Mesothelial cell of epicardium (in vitro differentiated cells): Measurements from ENCODE around the gene ALS2. TPM values are rescaled to one million over a fixed set of nuclear protein-coding genes. Genes with fewer than 3 reads are reported as not detected.
"Not testable (repeated sequence)": the region's sequence is repeated elsewhere in the genome, so short reads cannot be mapped to it uniquely, and the experiment has no call there.

Source experiments
- DNase-seq, 2 experiments: peaks; one replicate each; pipeline ENCODE4 v3.0.0; 2021; ENCODE audit warnings: low spot score in 2 of 2; ENCODE audit not compliant: unreplicated experiment in 2 of 2
- H3K27ac Mint-ChIP-seq: 2 replicates; pipeline ENCODE4 v1.8.0; 2021; ENCODE audit warnings: mixed read lengths
- H3K27me3 Mint-ChIP-seq: 2 replicates; pipeline ENCODE4 v1.8.0; 2021; ENCODE audit warnings: low read depth, mixed read lengths
- H3K36me3 Mint-ChIP-seq: 2 replicates; pipeline ENCODE4 v1.8.0; 2021; ENCODE audit warnings: mixed read lengths
- H3K4me1 Mint-ChIP-seq: 2 replicates; pipeline ENCODE4 v1.8.0; 2021; ENCODE audit warnings: mixed read lengths
- H3K4me3 Mint-ChIP-seq: 2 replicates; pipeline ENCODE4 v1.8.0; 2021; ENCODE audit warnings: mild to moderate bottlenecking, moderate library complexity, mixed read lengths
- H3K9me3 Mint-ChIP-seq: 2 replicates; pipeline ENCODE4 v1.8.0; 2021; ENCODE audit warnings: mixed read lengths
- total RNA-seq: library from RNA; stranded (reverse); gene quantifications from 3 replicates; pipeline ENCODE4 v1.2.1, GENCODE V29; 2021
- TF ChIP-seq, protein P1 (sequence below): fragments of 200-600 bp; sonication (generic); IDR thresholded peaks from one replicate; pipeline ENCODE4 v1.5.0; 2021; ENCODE audit warnings: antibody characterized with exemption; ENCODE audit not compliant: unreplicated experiment

The ALS2 gene
- total RNA-seq, 1 donor from 2014 or later: 36.1 TPM

DNA sequence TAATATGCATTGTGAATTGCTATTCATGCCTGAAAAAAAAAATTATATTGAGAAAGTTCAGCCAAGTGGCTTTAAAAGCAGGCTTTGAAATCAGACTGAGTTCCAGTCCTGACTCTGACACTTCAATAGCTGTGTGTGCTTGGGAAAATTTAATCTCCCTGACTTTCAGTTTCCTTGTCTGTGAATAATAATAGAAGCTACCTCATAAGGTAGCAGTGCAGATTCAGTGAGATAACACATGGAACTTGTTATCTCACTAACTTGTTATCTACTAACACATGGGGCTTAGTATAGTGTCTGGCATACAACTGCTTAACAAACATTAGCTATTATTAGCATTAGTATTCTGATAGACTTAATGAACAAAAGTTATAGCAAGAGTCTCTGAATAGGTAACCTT, 14.9 kb downstream of the ALS2 start:
- Mint-ChIP-seq H3K36me3 (peaks cover 21% of the 10 kb centered on the region), H3K27ac (no peak overlapping the region), H3K27me3 (no peaks in the 10 kb centered on the region), H3K9me3 (no peaks in the 10 kb centered on the region), H3K4me1 (peaks cover 11% of the 10 kb centered on the region), H3K4me3 (no peak overlapping the region)
- TF ChIP-seq, protein P1, sequence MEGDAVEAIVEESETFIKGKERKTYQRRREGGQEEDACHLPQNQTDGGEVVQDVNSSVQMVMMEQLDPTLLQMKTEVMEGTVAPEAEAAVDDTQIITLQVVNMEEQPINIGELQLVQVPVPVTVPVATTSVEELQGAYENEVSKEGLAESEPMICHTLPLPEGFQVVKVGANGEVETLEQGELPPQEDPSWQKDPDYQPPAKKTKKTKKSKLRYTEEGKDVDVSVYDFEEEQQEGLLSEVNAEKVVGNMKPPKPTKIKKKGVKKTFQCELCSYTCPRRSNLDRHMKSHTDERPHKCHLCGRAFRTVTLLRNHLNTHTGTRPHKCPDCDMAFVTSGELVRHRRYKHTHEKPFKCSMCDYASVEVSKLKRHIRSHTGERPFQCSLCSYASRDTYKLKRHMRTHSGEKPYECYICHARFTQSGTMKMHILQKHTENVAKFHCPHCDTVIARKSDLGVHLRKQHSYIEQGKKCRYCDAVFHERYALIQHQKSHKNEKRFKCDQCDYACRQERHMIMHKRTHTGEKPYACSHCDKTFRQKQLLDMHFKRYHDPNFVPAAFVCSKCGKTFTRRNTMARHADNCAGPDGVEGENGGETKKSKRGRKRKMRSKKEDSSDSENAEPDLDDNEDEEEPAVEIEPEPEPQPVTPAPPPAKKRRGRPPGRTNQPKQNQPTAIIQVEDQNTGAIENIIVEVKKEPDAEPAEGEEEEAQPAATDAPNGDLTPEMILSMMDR: no peak
- DNase-seq: no peak

DNA sequence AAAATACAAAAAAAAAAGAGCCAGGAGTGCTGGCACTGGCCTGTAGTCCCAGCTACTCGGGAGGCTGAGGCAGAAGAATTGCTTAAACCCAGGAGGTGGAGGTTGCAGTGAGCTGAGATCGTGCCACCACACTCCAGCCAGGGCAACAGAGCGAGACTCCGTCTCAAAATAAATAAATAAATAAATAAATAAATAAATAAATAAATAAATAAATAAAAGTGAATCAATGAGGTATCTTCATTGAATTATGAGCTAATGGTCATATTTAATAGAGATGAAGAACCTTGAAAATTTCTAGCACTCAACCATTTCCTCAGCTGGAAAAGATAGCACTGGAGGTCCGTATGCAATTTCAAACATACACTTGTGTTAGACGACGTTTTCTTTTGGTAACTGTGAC, 16.3 kb downstream of the ALS2 start:
- not testable (repeated sequence) for H3K27me3 Mint-ChIP-seq, H3K27ac Mint-ChIP-seq, H3K9me3 Mint-ChIP-seq, DNase-seq, H3K4me3 Mint-ChIP-seq
- Mint-ChIP-seq H3K4me1 (peaks cover 10% of the 10 kb centered on the region), H3K36me3 (peaks cover 27% of the 10 kb centered on the region)

DNA sequence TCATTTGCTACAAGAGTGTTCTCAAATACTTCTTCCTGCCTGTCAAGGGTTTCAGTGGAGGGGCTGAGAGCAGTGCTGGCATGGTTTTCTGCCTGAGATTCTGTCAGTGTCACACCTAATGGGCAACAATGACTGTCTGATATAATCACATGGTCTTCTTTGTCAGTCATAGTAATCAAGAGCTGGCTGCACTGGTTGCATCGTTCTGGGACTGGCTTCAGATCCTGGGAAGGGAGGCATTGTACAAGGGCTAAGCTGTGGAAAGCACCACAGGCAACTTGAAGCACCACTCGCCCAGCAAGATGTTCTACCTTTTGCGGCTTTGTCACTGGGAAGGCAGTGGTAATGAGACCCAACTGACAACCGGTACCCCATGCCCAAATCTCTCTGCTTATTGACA, 19.6 kb downstream of the ALS2 start:
- no peaks in the 10 kb centered on the region for H3K27me3 Mint-ChIP-seq
- no peak overlapping the region for H3K4me3 Mint-ChIP-seq
- H3K36me3 Mint-ChIP-seq: peaks cover 21% of the 10 kb centered on the region
- peaks cover 8% of the 10 kb centered on the region for H3K4me1 Mint-ChIP-seq
- TF ChIP-seq, protein P1: no peak
- H3K9me3 Mint-ChIP-seq: no peaks in the 10 kb centered on the region
- DNase-seq: no peak
- no peak overlapping the region for H3K27ac Mint-ChIP-seq

DNA sequence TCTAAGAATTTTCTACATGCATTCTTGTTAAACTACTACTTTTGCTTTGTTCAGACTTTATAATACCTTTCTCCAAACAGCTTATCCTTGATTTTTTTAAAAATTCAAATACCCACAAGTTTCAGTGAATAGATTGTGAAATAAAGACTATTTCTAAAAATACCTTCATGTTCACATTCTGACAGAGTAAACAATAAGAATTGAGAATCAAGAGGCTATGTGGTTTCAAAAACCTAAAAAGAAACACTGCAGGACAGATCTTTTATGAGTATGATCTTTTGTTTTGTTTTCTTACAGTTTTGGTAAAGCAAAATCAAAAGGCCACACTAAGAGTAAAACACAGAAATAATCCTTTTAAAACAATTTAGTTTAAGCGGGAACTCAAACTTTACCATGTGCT, 21.2 kb downstream of the ALS2 start:
- H3K27ac Mint-ChIP-seq: no peak overlapping the region
- no peak for DNase-seq
- H3K27me3 Mint-ChIP-seq: no peaks in the 10 kb centered on the region
- H3K4me3 Mint-ChIP-seq: no peak overlapping the region
- TF ChIP-seq, protein P1: no peak
- peaks cover 23% of the 10 kb centered on the region for H3K36me3 Mint-ChIP-seq
- peaks cover 8% of the 10 kb centered on the region for H3K4me1 Mint-ChIP-seq
- no peaks in the 10 kb centered on the region for H3K9me3 Mint-ChIP-seq

DNA sequence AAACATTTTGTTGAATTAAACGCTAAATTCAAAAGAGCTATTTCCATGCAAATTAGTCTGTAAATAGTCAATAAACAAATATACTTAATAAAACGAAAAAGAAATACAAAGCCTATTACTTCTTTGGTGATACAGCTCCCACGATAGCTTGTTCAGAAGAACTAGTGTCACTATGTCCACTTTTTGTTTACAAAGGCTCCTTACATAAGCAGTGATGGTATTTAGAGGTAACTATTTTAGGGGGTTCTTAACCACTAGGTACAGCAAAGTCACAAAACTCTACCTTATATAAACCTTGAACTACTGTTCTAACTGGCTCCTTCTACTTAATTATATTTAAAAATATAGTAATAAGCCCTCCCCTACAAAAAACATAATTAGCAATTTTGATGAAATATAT, 21.9 kb downstream of the ALS2 start:
- Mint-ChIP-seq H3K27ac (no peak overlapping the region), H3K36me3 (peaks cover 22% of the 10 kb centered on the region), H3K4me3 (no peak overlapping the region), H3K27me3 (no peaks in the 10 kb centered on the region), H3K4me1 (peaks cover 8% of the 10 kb centered on the region), H3K9me3 (no peaks in the 10 kb centered on the region)
- DNase-seq: no peak
- TF ChIP-seq, protein P1: no peak

DNA sequence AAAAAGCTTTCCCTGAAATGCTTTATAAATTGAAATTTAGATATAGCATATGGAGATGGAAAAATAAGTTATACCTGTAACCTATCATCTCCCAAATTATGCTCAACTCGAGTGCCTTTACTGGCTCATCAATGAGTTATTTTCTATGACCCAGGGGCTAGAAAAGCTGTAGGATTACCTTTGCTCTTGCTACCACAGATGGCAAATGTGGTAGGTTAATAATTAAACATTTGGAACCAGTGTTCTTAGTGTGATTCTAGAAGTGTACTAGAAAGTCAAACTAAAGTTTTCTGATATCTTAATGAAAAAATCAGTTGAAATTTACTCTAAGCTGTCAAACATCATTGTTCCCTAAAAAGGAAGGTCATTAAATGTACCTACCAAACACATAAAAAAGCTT, 22.5 kb downstream of the ALS2 start:
- no peak for DNase-seq
- Mint-ChIP-seq H3K27me3 (no peaks in the 10 kb centered on the region), H3K27ac (no peak overlapping the region), H3K9me3 (no peaks in the 10 kb centered on the region), H3K36me3 (peaks cover 20% of the 10 kb centered on the region), H3K4me3 (no peak overlapping the region), H3K4me1 (peaks cover 8% of the 10 kb centered on the region)
- TF ChIP-seq, protein P1: no peak
